ENCODE data around the gene ANLN.

Gene ANLN, protein sequence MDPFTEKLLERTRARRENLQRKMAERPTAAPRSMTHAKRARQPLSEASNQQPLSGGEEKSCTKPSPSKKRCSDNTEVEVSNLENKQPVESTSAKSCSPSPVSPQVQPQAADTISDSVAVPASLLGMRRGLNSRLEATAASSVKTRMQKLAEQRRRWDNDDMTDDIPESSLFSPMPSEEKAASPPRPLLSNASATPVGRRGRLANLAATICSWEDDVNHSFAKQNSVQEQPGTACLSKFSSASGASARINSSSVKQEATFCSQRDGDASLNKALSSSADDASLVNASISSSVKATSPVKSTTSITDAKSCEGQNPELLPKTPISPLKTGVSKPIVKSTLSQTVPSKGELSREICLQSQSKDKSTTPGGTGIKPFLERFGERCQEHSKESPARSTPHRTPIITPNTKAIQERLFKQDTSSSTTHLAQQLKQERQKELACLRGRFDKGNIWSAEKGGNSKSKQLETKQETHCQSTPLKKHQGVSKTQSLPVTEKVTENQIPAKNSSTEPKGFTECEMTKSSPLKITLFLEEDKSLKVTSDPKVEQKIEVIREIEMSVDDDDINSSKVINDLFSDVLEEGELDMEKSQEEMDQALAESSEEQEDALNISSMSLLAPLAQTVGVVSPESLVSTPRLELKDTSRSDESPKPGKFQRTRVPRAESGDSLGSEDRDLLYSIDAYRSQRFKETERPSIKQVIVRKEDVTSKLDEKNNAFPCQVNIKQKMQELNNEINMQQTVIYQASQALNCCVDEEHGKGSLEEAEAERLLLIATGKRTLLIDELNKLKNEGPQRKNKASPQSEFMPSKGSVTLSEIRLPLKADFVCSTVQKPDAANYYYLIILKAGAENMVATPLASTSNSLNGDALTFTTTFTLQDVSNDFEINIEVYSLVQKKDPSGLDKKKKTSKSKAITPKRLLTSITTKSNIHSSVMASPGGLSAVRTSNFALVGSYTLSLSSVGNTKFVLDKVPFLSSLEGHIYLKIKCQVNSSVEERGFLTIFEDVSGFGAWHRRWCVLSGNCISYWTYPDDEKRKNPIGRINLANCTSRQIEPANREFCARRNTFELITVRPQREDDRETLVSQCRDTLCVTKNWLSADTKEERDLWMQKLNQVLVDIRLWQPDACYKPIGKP

DNA sequence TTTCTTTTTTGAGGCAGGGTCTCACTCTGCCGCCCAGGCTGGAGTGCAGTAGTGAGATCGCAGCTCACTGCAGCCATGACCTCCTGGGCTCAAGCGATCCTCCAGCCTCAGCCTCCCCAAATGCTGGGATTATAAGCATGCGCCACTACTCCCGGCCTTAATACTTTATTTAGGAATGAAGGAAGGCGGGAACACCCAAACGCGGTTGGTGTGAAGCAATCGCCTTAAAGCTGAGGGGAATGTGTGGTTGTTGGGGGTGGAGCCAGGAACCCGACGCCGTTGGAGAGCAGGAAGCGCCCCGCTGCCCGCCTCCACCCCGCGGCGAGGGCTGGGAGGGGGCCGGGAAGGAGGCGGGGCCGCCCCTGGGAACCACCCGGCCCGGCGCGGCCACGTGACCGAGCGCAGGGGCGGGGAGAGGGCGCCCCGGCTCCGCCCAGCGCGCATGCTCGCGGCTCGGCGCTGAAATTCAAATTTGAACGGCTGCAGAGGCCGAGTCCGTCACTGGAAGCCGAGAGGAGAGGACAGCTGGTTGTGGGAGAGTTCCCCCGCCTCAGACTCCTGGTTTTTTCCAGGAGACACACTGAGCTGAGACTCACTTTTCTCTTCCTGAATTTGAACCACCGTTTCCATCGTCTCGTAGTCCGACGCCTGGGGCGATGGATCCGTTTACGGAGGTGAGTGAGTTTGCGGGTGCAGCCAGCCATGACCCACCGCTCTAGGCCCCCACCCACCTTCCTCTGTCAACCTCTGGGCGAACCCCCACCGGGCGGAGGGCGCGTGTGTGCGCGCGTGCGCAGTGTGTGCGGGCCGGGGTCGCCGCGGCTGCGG, at the start of gene ANLN:
Gene ANLN, plus strand, starts transcription at position 492 of the 828 bp plus-strand sequence. Its CDS starts 165 bp downstream, at position 657.
- DNase-seq = peak; percentile 82 to 88

DNA sequence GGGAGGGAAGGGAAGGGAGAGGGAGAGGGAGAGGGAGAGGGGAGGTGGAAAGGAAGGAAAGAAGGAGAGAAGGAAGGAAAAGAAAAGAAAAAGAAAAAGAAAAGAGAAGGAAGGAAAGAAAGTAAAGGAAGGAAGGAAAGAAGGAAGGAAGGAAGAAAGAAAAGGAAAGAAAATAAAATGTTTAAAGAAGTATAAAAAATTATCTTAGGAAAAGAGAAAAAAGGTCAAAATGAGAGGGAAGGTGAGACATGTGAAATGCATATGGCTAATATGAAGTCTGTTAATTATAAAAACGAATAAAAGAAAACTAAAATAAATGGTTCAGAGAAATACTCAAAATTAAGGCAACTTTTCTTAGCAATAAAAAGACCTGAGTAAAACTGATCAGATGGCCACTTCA, 46.1 kb upstream of the ANLN start:
- no peak for DNase-seq

DNA sequence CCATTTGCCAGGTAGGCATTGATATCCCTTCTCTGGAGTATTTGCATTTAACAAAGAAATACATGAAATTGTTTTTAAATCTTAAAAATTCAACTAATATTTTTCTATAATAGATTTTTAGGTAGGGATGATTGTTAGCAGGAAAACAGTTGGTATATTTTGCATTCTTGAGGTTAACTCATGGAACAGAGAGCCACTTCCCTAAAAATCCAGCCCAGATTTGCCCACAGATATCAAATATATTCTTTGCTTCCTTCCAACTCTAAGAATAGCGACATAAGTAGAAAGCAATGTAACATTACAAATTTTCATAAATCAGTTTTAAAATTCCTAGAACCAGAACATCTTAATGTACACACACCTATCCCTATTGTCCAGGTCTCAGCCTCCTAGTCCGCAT, 45.0 kb upstream of the ANLN start:
- DNase-seq = no peak

DNA sequence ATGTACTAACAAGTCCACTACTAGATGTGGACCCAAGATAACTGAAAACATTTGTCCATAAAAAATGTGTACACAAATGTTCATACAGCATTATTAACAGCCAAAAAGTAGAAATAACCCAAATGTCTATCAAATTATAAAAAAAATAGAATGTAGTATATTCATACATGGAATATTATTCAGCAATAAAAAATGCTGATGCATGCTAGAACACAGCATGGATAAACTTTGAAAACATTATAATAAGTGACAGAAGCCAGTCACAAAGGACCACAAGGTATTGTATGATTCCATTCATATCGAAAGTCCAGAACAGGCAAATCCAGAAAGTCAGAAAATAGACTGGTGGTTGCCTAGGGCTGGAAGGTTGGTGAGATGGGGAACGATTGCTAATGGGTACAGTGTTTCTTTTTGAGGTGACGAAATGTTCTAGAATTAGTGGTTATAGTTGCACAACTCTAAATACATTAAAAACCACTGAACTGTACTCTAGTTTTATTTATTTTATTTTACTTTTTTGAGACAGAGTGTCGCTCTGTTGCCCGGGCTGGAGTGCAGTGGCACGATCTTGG, 43.3 kb upstream of the ANLN start:
- DNase-seq = no peak

DNA sequence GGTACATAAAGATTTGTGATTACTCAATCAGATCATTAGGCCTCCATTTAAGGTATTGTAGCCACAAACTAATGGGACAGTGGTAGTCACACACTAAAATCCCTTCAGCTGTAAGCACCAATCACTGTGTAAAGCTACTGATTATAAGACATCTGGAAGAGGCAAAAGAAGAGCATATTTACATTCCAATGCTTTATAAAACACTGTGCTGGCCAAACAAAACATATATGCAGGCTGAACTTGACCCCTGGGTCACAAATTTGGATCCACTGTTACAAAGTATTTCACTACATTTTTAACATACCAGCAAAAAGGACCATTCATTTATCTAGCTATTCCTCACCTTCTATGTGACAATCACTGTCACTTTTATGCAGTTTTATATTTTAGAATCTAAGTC, 41.4 kb upstream of the ANLN start:
- DNase-seq = no peak

DNA sequence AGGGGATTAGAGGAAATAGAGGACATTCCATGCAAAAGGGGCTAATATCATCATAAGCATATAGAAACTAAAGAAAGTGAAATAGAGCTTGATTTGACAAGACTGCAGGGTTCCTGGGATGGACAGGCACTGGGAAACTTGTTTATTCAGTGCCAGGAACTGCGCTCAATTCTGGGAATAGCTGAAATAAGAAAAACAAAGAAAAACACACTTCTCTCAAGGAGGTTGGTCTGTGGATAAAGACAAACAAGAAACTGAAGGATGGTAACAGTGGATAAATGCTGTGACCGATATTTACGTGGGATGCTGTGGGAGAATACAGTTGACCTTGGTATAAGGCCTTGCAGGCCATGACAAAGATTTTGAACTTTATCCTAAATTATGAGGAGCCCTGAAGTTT, 40.9 kb upstream of the ANLN start:
- DNase-seq = no peak

DNA sequence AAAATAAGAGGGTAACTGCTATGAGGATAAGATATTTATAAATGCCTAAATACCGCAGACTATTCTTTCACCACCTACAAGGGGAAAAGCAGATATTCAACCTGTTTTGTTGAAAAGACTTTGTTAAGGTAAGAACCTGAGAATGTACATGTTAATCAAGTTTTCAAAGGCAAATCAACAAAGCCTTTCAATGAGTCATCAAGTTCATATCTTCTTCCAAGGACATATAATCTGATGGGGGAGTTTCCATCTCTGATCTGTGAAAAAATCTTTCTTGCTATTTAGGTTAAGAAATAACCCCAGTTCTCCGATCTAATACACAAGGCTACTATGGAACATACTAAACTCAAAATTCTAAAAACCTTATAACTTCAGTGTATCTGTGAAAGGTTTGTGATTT, 40.0 kb upstream of the ANLN start:
- no peak for DNase-seq

DNA sequence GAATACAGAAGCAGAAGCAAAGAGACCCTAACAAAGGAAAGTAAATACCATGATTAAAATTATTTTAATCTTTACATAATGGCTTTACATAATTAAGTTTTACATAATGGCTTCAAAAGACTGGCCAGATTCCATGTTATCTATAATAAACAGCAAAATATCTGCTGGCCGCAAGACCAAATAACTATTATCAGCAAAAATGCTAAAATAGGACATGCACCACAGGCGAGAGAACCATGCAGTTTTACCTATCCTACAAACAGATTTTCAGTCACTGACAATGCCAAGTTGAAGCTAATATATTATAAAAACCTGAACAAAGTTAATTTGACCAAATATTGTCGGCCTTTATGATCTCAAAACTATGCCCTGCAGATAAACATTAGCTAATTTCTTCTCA, 34.2 kb upstream of the ANLN start:
- DNase-seq = no peak

DNA sequence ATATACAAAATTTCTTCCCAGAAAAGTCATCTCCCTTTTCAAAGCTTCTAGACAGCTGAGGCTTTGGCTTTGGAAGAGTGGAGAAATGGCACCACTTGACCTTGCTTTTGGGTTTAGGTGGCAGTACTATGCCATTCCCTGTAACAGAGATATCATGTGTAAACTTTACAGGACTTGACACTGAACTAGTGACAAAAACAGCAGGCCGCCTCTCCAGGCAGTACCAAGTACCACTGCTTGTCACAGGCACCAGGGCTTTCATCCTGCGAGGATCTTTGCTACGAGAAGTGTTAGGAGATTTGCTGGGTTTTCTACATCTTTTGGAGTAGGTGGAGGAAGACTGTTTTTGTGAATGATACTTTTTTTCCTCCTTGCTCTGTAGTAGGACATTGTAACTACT, 32.6 kb upstream of the ANLN start:
- no peak for DNase-seq

DNA sequence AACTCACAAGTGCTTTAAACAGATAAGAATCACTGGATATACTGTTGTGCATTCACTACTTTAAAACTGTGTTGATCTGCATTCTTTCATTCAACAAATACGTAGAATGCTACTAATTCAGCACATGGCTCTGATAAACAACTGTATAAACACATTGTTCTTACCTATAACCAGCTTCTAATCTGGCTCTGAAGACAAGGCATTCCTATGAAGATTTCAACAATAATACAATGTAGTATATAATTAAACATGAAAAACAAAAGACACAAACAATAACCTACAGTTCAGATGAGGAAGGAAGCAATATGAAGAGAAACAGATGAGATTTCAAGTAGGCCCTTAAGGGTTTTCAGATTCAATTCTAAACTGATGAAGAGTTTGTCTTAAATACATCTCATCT, 31.1 kb upstream of the ANLN start:
- DNase-seq = no peak

DNA sequence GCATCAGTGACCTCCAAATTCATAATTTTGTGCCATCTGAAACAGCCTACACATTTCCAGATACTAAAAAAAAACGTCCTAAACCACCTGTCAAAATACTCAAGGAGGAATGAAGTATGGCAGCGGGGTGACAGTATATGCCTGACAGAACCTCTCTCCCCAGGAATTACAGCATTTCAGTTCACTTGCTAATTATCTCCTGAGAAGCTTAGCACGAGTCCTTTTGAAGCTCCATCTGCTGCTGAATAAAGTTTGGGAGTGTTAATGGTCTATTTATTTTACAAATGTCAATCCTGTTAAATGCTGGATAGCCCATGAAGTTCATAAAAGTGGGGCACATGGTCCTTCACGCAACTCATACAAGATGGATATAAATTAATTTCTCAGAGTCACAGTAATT, 29.4 kb upstream of the ANLN start:
- no peak for DNase-seq

DNA sequence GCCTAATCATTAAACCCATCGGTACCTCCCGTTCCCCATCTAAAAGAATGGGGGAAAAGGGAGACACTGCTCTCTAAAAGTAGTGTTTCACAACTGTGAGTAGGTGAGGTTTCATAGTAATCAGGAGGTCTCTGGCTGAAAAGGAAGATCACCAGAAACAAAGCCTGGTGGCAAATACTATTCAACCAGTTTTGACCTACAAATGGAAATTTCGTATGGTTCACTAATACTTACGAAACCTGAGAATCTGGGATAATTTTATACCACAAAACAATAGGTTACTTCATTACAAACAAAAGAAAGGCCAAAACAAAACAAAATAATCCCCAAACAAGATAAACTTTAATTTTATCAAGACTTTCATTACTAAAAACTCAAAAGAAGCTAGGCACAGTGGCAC, 28.4 kb upstream of the ANLN start:
- no peak for DNase-seq

DNA sequence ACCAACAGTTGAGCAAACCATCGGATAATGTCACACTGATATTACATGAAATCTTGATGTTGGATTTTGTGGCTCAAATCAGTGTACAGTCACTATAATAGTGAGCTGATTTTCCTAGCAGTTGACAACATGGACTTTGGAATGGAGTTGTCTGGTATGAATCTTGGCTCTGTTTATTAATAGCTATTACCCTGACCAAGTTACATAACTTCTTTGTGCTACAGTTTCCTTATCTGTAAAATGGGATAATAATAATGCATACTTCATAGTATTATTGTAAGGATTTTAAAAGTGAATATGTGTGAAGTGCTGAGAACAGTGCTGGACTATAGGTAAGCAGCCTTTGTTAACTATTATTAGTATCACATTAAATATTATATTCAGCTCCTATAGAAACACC, 26.1 kb upstream of the ANLN start:
- DNase-seq = no peak

DNA sequence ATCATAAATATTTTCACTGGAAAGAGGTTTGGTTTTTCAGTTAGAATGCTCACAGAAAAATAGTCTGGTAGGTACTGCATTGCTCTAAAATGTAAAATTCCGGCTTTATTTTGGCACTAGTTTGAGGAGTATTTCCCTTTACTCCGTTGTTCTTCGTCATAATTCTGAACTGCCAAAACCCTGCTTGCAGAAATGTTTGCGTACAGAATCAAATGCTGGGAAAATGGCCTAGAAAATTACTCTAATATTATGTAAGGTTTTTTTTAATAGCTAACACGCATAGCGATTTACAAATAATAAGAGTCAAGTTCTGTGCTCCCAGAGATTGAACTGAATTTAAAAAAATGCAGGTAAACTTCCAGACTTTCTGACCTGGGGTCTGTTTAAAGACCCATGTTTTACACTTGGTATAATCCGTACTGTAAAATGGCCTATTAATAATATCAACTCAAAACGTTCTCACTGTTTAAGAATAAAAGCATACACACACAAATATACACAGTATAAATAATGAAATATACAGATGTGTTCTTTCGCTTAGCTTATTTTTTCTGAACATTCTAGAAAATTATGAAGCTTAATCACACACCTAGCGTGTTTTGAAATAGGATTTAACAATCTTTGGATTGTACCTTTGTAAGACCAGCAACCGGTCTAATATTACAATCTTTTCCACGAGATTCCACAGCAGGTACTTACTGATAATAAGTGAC, 23.5 kb upstream of the ANLN start:
- no peak for DNase-seq

DNA sequence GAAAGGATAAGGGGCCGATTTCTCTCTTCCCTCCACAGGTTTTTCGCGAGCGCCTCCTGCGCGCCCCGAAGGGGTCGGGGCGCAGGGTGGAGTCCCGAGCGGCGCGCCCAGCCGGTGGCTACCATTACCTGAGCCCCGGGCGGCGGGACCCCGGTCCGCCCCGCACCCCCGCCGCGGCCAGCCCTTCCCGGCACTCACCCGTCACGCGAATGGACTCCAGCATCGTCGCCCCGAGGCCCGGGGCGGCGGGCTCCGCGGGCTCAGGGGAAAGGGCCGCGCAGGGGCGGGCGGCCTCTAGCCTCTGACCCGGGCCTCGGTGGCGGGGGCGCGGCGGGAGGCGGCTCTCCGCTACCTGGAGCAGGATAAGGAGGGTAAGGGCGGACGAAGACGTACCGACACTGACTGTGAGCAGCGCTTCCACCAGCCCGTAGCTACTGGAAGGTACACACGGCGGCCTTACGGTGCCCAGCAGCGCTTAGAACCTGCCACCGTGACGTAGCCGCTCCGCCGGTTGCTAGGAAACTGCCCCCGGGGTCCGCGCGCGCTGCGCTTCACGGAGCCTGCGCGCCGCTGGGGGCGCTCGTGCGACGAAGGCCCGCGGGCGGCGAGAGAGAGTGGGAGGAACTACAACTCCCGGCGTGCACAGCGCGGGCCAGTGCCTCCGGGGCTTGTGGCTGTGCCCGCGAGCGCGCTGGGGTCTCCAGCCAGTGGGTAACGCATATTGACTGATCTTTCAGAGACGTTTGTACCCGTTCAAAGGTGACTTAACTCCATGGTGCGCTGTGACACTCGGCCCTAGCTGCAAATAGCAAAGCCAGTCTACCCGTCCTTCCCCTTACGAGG, 22.7 kb upstream of the ANLN start:
- DNase-seq = peak; percentile 85

DNA sequence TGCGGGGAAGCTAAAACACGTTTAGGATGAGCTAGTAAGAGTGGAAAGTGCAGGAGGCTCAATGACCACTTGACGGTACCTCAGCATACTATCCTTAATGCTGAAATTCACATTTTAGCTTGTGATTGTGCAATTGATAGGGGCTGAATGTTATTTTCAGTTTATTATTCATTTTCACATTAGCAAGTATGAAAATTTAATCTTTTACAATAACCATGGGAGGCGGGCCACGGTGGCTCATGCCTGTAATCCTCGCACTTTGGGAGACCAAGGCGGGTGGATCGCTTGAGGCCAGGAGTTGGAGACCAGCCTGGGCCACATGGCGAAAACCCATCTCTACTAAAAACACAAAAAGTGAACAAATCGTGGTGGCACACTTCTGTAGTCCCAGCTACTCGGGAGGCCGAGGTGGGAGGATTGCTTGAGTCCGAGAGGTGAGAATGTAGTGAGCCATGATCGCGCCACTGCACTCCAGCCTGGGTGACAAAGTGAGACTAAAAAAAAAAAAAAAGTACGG, 22.0 kb upstream of the ANLN start:
- DNase-seq = no peak

DNA sequence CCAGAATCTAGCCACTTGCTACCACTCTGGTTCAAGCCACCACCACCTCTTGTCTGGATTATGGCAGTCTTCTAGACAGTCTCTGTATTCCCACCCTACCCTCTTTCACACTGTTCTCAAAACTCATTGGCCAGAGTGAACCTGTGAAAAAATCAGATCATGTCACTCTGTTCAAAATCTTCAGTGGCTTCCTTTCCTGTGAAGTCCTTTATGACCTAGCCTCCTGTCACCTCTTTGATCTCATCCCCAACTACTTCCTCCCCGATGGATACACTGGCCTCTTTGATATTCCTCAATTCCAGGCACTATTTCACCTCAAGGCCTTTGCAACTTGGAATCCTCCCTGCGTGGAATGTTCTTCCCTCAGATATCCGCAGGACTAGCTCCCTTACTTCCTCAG, 21.2 kb upstream of the ANLN start:
- DNase-seq = no peak

DNA sequence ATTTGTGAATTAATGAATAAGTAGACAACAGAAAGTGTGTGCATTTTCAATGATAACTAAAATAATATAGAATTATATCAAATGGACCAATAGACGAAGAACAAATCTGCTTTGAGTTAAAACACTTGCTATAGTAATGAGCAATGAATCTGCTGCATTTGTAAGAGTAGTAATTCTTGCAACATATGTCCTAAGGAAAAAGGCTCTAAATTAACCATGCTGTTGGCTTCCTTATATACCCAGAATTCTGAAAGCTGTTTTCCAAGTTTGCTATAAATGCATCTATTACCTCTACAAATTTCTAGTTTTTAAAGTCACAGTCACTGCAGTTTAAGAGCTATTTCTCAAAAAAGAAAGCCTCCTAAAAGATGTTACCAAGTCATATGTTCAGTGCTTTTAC, 20.5 kb upstream of the ANLN start:
- no peak for DNase-seq

DNA sequence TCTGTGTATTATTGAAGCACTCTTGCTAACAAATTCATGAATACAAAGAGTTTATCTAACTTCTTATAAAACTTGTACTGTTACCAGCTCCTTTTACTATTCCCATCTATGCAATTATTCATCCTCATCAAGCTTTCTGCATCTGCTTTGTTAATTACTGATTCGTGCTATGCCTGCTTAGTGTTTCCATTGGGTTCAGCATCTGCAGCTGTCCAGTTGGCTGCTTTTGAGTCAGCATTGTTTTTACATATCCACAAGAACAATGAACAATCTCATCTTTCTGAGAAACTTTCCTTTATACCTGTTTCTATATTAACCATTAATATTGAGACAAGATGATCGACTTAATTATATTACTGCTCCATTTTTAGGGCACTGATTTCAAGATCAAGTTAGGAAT, 19.6 kb upstream of the ANLN start:
- DNase-seq = peak; percentile 7 to 61

DNA sequence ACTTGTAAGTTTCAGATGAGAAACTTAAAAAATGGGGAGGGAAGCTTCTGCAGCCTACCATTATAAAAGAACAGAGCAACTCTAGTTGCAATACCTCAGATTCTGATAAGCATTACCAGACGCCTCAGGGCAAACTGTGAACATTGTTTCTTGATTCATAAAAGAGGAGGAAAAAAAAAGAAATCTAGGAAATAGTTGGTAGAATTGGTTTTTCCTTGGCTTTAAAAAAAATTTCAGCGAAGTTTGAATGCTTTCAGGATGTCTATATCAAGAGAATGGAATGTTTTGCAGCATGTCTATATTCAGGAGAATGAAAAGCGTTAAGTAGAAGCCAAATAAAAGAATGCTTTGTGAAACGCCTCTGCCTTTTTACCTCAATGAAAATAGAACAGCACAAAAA, 17.5 kb upstream of the ANLN start:
- DNase-seq = no peak

Measured in hippocampal formation (tissue), 2 donors.